Astrocyte (in vitro differentiated cells and primary cell): Measurements from ENCODE around the gene NAV1. TPM values are rescaled to one million over a fixed set of nuclear protein-coding genes. Genes with fewer than 3 reads are reported as not detected.

ENCODE experiments used
- DNase-seq: peaks from one replicate; pipeline ENCODE4 v3.0.0-alpha.2; 2010; ENCODE audit warnings: low read depth
- FAIRE-seq: peaks from 2 replicates; lab custom pipeline; 2011; peaks lifted over from hg19 to GRCh38; lab: Jason Lieb, UNC
- H2AFZ ChIP-seq: 2 replicates; pipeline ENCODE4 v1.6.0; 2012; ENCODE audit warnings: low read depth, low read length, inconsistent platforms
- H3K27ac ChIP-seq: 2 replicates; pipeline ENCODE4 v1.5.1; 2011; ENCODE audit warnings: low read depth, low read length, inconsistent platforms
- H3K27me3 ChIP-seq: 2 replicates; pipeline ENCODE4 v1.6.0; 2011; ENCODE audit warnings: low read length, inconsistent platforms; ENCODE audit not compliant: insufficient read depth
- H3K36me3 ChIP-seq: 2 replicates; pipeline ENCODE4 v1.5.1; 2011; ENCODE audit warnings: low read length, inconsistent platforms; ENCODE audit not compliant: insufficient read depth
- H3K4me1 ChIP-seq: 2 replicates; pipeline ENCODE4 v1.5.1; 2011; ENCODE audit warnings: low read length, inconsistent platforms; ENCODE audit not compliant: insufficient read depth
- H3K4me2 ChIP-seq: 2 replicates; pipeline ENCODE4 v1.6.0; 2012; ENCODE audit warnings: low read length, inconsistent platforms
- H3K4me3 ChIP-seq: 2 replicates; pipeline ENCODE4 v1.5.1; 2011; ENCODE audit warnings: low read depth, mild to moderate bottlenecking, low read length, inconsistent platforms; ENCODE audit not compliant: insufficient read depth
- H3K79me2 ChIP-seq: 2 replicates; pipeline ENCODE4 v1.6.0; 2012; ENCODE audit warnings: mild to moderate bottlenecking, low read length, inconsistent platforms; ENCODE audit not compliant: insufficient read depth
- H3K9ac ChIP-seq: 2 replicates; pipeline ENCODE4 v1.6.0; 2012; ENCODE audit warnings: mild to moderate bottlenecking, low read length, inconsistent platforms
- H3K9me3 ChIP-seq: 2 replicates; pipeline ENCODE4 v1.5.1; 2012; ENCODE audit warnings: low read depth, mild to moderate bottlenecking, low read length, inconsistent platforms; ENCODE audit not compliant: insufficient read depth
- H4K20me1 ChIP-seq: 2 replicates; pipeline ENCODE4 v1.6.0; 2012; ENCODE audit warnings: low read length, inconsistent platforms; ENCODE audit not compliant: insufficient read depth
- H3K27ac Mint-ChIP-seq: one replicate; pipeline ENCODE4 v1.8.0; 2021; ENCODE audit warnings: mild to moderate bottlenecking, mixed read lengths; ENCODE audit not compliant: unreplicated experiment
- H3K27me3 Mint-ChIP-seq: one replicate; pipeline ENCODE4 v1.8.0; 2021; ENCODE audit warnings: low read depth, mixed read lengths; ENCODE audit not compliant: unreplicated experiment
- H3K36me3 Mint-ChIP-seq: one replicate; pipeline ENCODE4 v1.8.0; 2021; ENCODE audit warnings: low read depth, mixed read lengths; ENCODE audit not compliant: unreplicated experiment
- H3K4me1 Mint-ChIP-seq: one replicate; pipeline ENCODE4 v1.8.0; 2021; ENCODE audit warnings: low read depth, mixed read lengths; ENCODE audit not compliant: unreplicated experiment
- H3K4me3 Mint-ChIP-seq: one replicate; pipeline ENCODE4 v1.8.0; 2021; ENCODE audit warnings: mild to moderate bottlenecking, moderate library complexity, mixed read lengths; ENCODE audit not compliant: unreplicated experiment
- H3K9me3 Mint-ChIP-seq: one replicate; pipeline ENCODE4 v1.8.0; 2021; ENCODE audit warnings: mild to moderate bottlenecking, mixed read lengths; ENCODE audit not compliant: unreplicated experiment
- EZH2 ChIP-seq: IDR thresholded peaks from 2 replicates; pipeline ENCODE4 v1.6.1; 2012; ENCODE audit warnings: mild to moderate bottlenecking, low read length, inconsistent platforms; ENCODE audit not compliant: insufficient read depth
- total RNA-seq: library from RNA; stranded (reverse); gene quantifications from 2 replicates; pipeline ENCODE4 v1.2.1, GENCODE V29; 2021
- TF ChIP-seq, protein P1 (sequence below): IDR thresholded peaks from 2 replicates; pipeline ENCODE4 v1.5.1; 2011; ENCODE audit warnings: low read depth, mild to moderate bottlenecking, inconsistent platforms, low read length, moderate library complexity; ENCODE audit not compliant: insufficient read depth

The NAV1 gene
- total RNA-seq, 1 donor from 2014 or later, result 79.7 TPM

- H3K4me1 ChIP-seq, result peaks cover 27% of the 10 kb centered on the region
- peaks cover 77% of the 10 kb centered on the region for H3K79me2 ChIP-seq
- H3K36me3 Mint-ChIP-seq, result peaks cover 20% of the 10 kb centered on the region
Observed at GRCh38 chr1:201586806-201587205, 47.9 kb downstream of the NAV1 start.

DNA sequence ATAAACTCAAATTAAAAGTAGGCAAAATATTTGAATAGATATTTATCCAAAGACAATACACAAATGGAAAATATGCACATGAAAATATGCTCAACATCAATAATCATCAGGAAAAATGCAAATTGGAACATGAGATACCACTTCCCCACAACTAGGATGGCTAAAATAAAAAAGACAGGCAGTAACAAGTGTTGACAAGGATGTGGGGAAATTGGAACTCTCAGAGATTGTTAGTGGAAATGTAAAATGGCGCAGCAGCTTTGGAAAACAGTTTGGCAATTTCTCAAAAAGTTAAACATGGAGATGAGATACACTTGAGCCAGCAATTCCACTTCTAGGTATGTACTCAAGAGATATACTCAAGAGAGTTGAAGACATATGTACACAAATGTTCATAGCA, 48.8 kb downstream of the NAV1 start:
- Mint-ChIP-seq H3K27ac (no peak overlapping the region), H3K27me3 (peaks cover 3% of the 10 kb centered on the region), H3K9me3 (no peaks in the 10 kb centered on the region), H3K36me3 (peaks cover 20% of the 10 kb centered on the region), H3K4me3 (no peak overlapping the region), H3K4me1 (peaks cover 40% of the 10 kb centered on the region)
- Histone ChIP-seq H3K9ac (no peak overlapping the region), H3K4me3 (no peak overlapping the region), H3K9me3 (no peaks in the 10 kb centered on the region), H3K27ac (no peak overlapping the region), H3K4me2 (no peak overlapping the region), H3K79me2 (peaks cover 77% of the 10 kb centered on the region), H3K27me3 (no peaks in the 10 kb centered on the region), H3K36me3 (peaks cover 12% of the 10 kb centered on the region), H2AFZ (no peak overlapping the region), H3K4me1 (peaks cover 24% of the 10 kb centered on the region), H4K20me1 (peaks cover 43% of the 10 kb centered on the region)
- DNase-seq, result no peak
- no peak for TF ChIP-seq EZH2
- TF ChIP-seq, protein P1, sequence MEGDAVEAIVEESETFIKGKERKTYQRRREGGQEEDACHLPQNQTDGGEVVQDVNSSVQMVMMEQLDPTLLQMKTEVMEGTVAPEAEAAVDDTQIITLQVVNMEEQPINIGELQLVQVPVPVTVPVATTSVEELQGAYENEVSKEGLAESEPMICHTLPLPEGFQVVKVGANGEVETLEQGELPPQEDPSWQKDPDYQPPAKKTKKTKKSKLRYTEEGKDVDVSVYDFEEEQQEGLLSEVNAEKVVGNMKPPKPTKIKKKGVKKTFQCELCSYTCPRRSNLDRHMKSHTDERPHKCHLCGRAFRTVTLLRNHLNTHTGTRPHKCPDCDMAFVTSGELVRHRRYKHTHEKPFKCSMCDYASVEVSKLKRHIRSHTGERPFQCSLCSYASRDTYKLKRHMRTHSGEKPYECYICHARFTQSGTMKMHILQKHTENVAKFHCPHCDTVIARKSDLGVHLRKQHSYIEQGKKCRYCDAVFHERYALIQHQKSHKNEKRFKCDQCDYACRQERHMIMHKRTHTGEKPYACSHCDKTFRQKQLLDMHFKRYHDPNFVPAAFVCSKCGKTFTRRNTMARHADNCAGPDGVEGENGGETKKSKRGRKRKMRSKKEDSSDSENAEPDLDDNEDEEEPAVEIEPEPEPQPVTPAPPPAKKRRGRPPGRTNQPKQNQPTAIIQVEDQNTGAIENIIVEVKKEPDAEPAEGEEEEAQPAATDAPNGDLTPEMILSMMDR, result no peak
- no peak for FAIRE-seq

More at GRCh38 chr1:201586806-201587205, 47.9 kb downstream of the NAV1 start:
- no peak for FAIRE-seq
- Mint-ChIP-seq H3K27me3 (peaks cover 3% of the 10 kb centered on the region), H3K9me3 (no peaks in the 10 kb centered on the region), H3K27ac (no peak overlapping the region), H3K4me3 (no peak overlapping the region), H3K4me1 (peaks cover 44% of the 10 kb centered on the region)
- H3K4me3 ChIP-seq, result no peak overlapping the region
- H3K27ac ChIP-seq, result no peak overlapping the region
- peaks cover 41% of the 10 kb centered on the region for H4K20me1 ChIP-seq
- no peak overlapping the region for H2AFZ ChIP-seq
- TF ChIP-seq EZH2, result no peak
- TF ChIP-seq, protein P1, result no peak
- no peaks in the 10 kb centered on the region for H3K9me3 ChIP-seq
- H3K4me2 ChIP-seq, result no peak overlapping the region
- no peak for DNase-seq
- H3K9ac ChIP-seq, result no peak overlapping the region
- H3K36me3 ChIP-seq, result peaks cover 8% of the 10 kb centered on the region
- H3K27me3 ChIP-seq, result no peaks in the 10 kb centered on the region

Other genes starting within 250 kb of the NAV1 start
- 2.2 and 6.1 TPM in 2 replicates for gene TNNT2, start 161.4 kb upstream of the NAV1 start, total RNA-seq
- 0.29 and 1.2 TPM in 2 replicates for gene LAD1, start 139.8 kb upstream of the NAV1 start, total RNA-seq
- gene TNNI1, start 117.4 kb upstream of the NAV1 start, total RNA-seq, result 3.0 and 3.2 TPM in 2 replicates
- 150 and 152 TPM in 2 replicates for gene PHLDA3, start 69.9 kb upstream of the NAV1 start, total RNA-seq
- 289 and 317 TPM in 2 replicates for gene CSRP1, start 32.0 kb upstream of the NAV1 start, total RNA-seq